CD4-positive, alpha-beta memory T cell (primary cell): ENCODE results near the gene OGFOD1. TPM values are rescaled to one million over a fixed set of nuclear protein-coding genes. Genes with fewer than 3 reads are reported as not detected.
A peak's percentile ranks its signal among the peaks of the same experiment; 100 is the strongest.

ENCODE experiments used
- CTCF ChIA-PET: fragments of 350-600 bp; sonication (Branson Sonifier 250); formaldehyde crosslinking; loops from one replicate; lab custom pipeline; 2021; ENCODE audit warnings: inconsistent platforms; ENCODE audit not compliant: partially characterized antibody; lab: Charles Lee
- POLR2A ChIA-PET: fragments of 350-600 bp; sonication (Branson Sonifier 250); formaldehyde crosslinking; loops from one replicate; lab custom pipeline; 2021; ENCODE audit not compliant: partially characterized antibody; lab: Charles Lee
- DNase-seq, 5 donors: peaks; one replicate each; pipeline versions ENCODE4 v3.0.0 to v3.0.0-alpha.2; 2020 to 2022; ENCODE audit warnings: mixed read lengths in 1 of 5
- H3K27ac ChIP-seq: one replicate; pipeline ENCODE4 v1.7.0; 2013; ENCODE audit warnings: low read depth, low read length
- H3K27me3 ChIP-seq: 2 replicates; pipeline ENCODE4 v1.7.0; 2013; ENCODE audit warnings: mild to moderate bottlenecking, low read length, moderate library complexity; ENCODE audit not compliant: insufficient read depth
- H3K36me3 ChIP-seq: 2 replicates; pipeline ENCODE4 v1.7.0; 2013; ENCODE audit warnings: mild to moderate bottlenecking, low read length, moderate library complexity; ENCODE audit not compliant: insufficient read depth
- H3K4me1 ChIP-seq: 2 replicates; pipeline ENCODE4 v1.7.0; 2013; ENCODE audit warnings: mild to moderate bottlenecking, low read length, moderate library complexity; ENCODE audit not compliant: insufficient read depth
- H3K4me3 ChIP-seq, 2 donors: one replicate each; pipeline ENCODE4 v1.7.0; 2013; ENCODE audit warnings: low read length in 2 of 2, mild to moderate bottlenecking in 1 of 2
- H3K9me3 ChIP-seq, 2 donors: one replicate each; pipeline ENCODE4 v1.7.0; 2013; ENCODE audit warnings: low read length in 2 of 2, control low read depth in 1 of 2; ENCODE audit not compliant: control insufficient read depth in 1 of 2
- H3K27ac Mint-ChIP-seq, 7 donors: one replicate each; pipeline ENCODE4 v1.8.0; 2020 to 2021; ENCODE audit warnings: mixed read lengths in 7 of 7, mild to moderate bottlenecking in 6 of 7, inconsistent platforms in 3 of 7, moderate library complexity in 3 of 7
- H3K27me3 Mint-ChIP-seq, 2 donors: one replicate each; pipeline ENCODE4 v1.8.0; 2020 to 2021; ENCODE audit warnings: mixed read lengths in 2 of 2
- H3K36me3 Mint-ChIP-seq, 2 donors: one replicate each; pipeline ENCODE4 v1.8.0; 2020 to 2021; ENCODE audit warnings: mixed read lengths in 2 of 2, inconsistent platforms in 1 of 2, mild to moderate bottlenecking in 1 of 2
- H3K4me1 Mint-ChIP-seq, 4 donors: one replicate each; pipeline ENCODE4 v1.8.0; 2020 to 2021; ENCODE audit warnings: mixed read lengths in 4 of 4, mild to moderate bottlenecking in 1 of 4
- H3K4me3 Mint-ChIP-seq, 8 donors: one replicate each; pipeline ENCODE4 v1.8.0; 2020 to 2021; ENCODE audit warnings: mixed read lengths in 8 of 8, mild to moderate bottlenecking in 7 of 8, moderate library complexity in 6 of 8, inconsistent platforms in 3 of 8
- H3K9me3 Mint-ChIP-seq, 8 donors: one replicate each; pipeline ENCODE4 v1.8.0; 2020 to 2021; ENCODE audit warnings: mixed read lengths in 8 of 8, mild to moderate bottlenecking in 5 of 8, inconsistent platforms in 3 of 8, moderate library complexity in 1 of 8
- intact Hi-C: fragments of 100-400 bp; cut with micrococcal nuclease; formaldehyde crosslinking; loops from one replicate; pipeline ENCODE4 v1.15.1; 2023
- polyA plus RNA-seq, 2 donors: library from polyadenylated mRNA; unstranded; fragments of 300-500 nt; fragmentation: Illumina TruSeq; gene quantifications; one replicate each; pipeline ENCODE4 v1.2.3, GENCODE V29; 2021
- total RNA-seq, 2 experiments: library from RNA; stranded (reverse); gene quantifications; one replicate each; pipeline ENCODE4 v1.2.3, GENCODE V29; 2021

Gene OGFOD1
- total and polyA plus RNA-seq, 4 experiments from 2014 or later = 42.7 to 151 (median 81.3) TPM

GRCh38 chr16:56426585-56426984 lies 24.8 kb upstream of the OGFOD1 start:
- Histone ChIP-seq H3K4me1 (peaks cover 29% of the 10 kb centered on the region), H3K36me3 (no peaks in the 10 kb centered on the region), H3K27ac (no peak overlapping the region), H3K4me3 (no peak overlapping the region), H3K27me3 (no peaks in the 10 kb centered on the region), H3K9me3 (no peaks in the 10 kb centered on the region)
- Mint-ChIP-seq H3K4me1 (peaks cover 25 to 36% (median 32%) of the 10 kb centered on the region in 4 donors), H3K27me3 (no peaks in the 10 kb centered on the region), H3K36me3 (peaks cover 10 to 23% of the 10 kb centered on the region in 2 donors), H3K4me3 (peak overlapping the region; percentile 51 to 85 (median 78)), H3K27ac (peak overlapping the region; percentile 10 to 95 (median 82)), H3K9me3 (no peaks in the 10 kb centered on the region)
- ChIA-PET CTCF (interaction anchor here (1.0 to 1.5 kb wide), 3 partner anchors 8 to 26 kb away, joined by 3 to 6 read pairs (median 3); partner anchors contain the start of genes NUDT21 and OGFOD1), POLR2A (interaction anchor here (2.0 kb wide), 1 partner anchor 24 kb away, joined by 7 read pairs; the partner anchor contains the start of genes NUDT21 and OGFOD1)
- intact Hi-C loops = no loop called here
- DNase-seq = no peak

- H3K4me1 ChIP-seq = peaks cover 14% of the 10 kb centered on the region
- ChIA-PET POLR2A (interaction anchor here (2.0 kb wide), 1 partner anchor 23 kb away, joined by 7 read pairs; the partner anchor contains the start of genes NUDT21 and OGFOD1), CTCF (no interaction called here)
- H3K9me3 Mint-ChIP-seq = no peaks in the 10 kb centered on the region
- H3K36me3 Mint-ChIP-seq = peaks cover 12 to 35% of the 10 kb centered on the region in 2 donors
- H3K27ac Mint-ChIP-seq = peak overlapping the region in 5 of 7 donors; percentile 32 to 80 (median 67)
- H3K27ac ChIP-seq = no peak overlapping the region
- H3K4me3 ChIP-seq = no peak overlapping the region
- H3K9me3 ChIP-seq = no peaks in the 10 kb centered on the region
- no peak overlapping the region for H3K4me3 Mint-ChIP-seq
- H3K27me3 Mint-ChIP-seq = no peaks in the 10 kb centered on the region
- no peaks in the 10 kb centered on the region for H3K27me3 ChIP-seq
- peaks cover 6% of the 10 kb centered on the region for H3K36me3 ChIP-seq
- DNase-seq = no peak
- intact Hi-C loops = no loop called here
- peaks cover 13 to 21% (median 18%) of the 10 kb centered on the region in 4 donors for H3K4me1 Mint-ChIP-seq
Measured at GRCh38 chr16:56428091-56428490, 23.3 kb upstream of the OGFOD1 start.

GRCh38 chr16:56436258-56436657 lies 15.1 kb upstream of the OGFOD1 start:
- DNase-seq = no peak
- H3K4me3 ChIP-seq = no peak overlapping the region
- peaks cover 25% of the 10 kb centered on the region for H3K36me3 ChIP-seq
- intact Hi-C loops = no loop called here
- Mint-ChIP-seq H3K4me3 (no peak overlapping the region), H3K4me1 (peaks cover 0 to 5% (median 2%) of the 10 kb centered on the region in 4 donors), H3K27me3 (no peaks in the 10 kb centered on the region), H3K36me3 (peaks cover 35 to 63% of the 10 kb centered on the region in 2 donors), H3K27ac (peak overlapping the region in 1 of 7 donors; percentile 18), H3K9me3 (no peaks in the 10 kb centered on the region)
- POLR2A ChIA-PET = no interaction called here
- CTCF ChIA-PET = no interaction called here
- no peak overlapping the region for H3K27ac ChIP-seq
- H3K4me1 ChIP-seq = no peaks in the 10 kb centered on the region
- H3K9me3 ChIP-seq = no peaks in the 10 kb centered on the region
- H3K27me3 ChIP-seq = no peaks in the 10 kb centered on the region

GRCh38 chr16:56438038-56438437 lies 13.3 kb upstream of the OGFOD1 start:
- intact Hi-C loops = no loop called here
- no peaks in the 10 kb centered on the region for H3K4me1 ChIP-seq
- peaks cover 43 to 65% of the 10 kb centered on the region in 2 donors for H3K36me3 Mint-ChIP-seq
- H3K4me3 ChIP-seq = no peak overlapping the region
- POLR2A ChIA-PET = interaction anchor here (1.4 kb wide), 1 partner anchor 14 kb away, joined by 3 read pairs; no protein-coding TSS in a partner anchor
- no peaks in the 10 kb centered on the region for H3K9me3 ChIP-seq
- no peak overlapping the region for H3K27ac ChIP-seq
- no peak for DNase-seq
- H3K27ac Mint-ChIP-seq = peak overlapping the region in 4 of 7 donors; percentile 3 to 86 (median 26)
- H3K36me3 ChIP-seq = peaks cover 19% of the 10 kb centered on the region
- CTCF ChIA-PET = interaction anchor here (1.5 kb wide), 1 partner anchor 14 kb away, joined by 3 read pairs; no protein-coding TSS in a partner anchor
- no peaks in the 10 kb centered on the region for H3K27me3 Mint-ChIP-seq
- peaks cover 0 to 10% (median 6%) of the 10 kb centered on the region in 4 donors for H3K4me1 Mint-ChIP-seq
- H3K9me3 Mint-ChIP-seq = no peaks in the 10 kb centered on the region
- no peaks in the 10 kb centered on the region for H3K27me3 ChIP-seq
- H3K4me3 Mint-ChIP-seq = no peak overlapping the region

GRCh38 chr16:56447286-56447685 lies 4.1 kb upstream of the OGFOD1 start:
- POLR2A ChIA-PET = no interaction called here

GRCh38 chr16:56448005-56448404 lies 3.3 kb upstream of the OGFOD1 start:
- Histone ChIP-seq H3K27me3 (no peaks in the 10 kb centered on the region), H3K4me3 (no peak overlapping the region), H3K4me1 (peaks cover 49% of the 10 kb centered on the region), H3K36me3 (peaks cover 3% of the 10 kb centered on the region), H3K9me3 (no peaks in the 10 kb centered on the region), H3K27ac (no peak overlapping the region)
- Mint-ChIP-seq H3K9me3 (no peaks in the 10 kb centered on the region), H3K27me3 (no peaks in the 10 kb centered on the region), H3K4me3 (peak overlapping the region in 4 of 8 donors; percentile 24 to 64 (median 39)), H3K4me1 (peaks cover 29 to 59% (median 48%) of the 10 kb centered on the region in 4 donors), H3K36me3 (peaks cover 5 to 44% of the 10 kb centered on the region in 2 donors), H3K27ac (peak overlapping the region in 6 of 7 donors; percentile 30 to 79 (median 54))
- ChIA-PET POLR2A (no interaction called here), CTCF (no interaction called here)
- intact Hi-C loops = no loop called here
- no peak for DNase-seq

More at GRCh38 chr16:56447286-56447685, 4.1 kb upstream of the OGFOD1 start:
- peak overlapping the region in 1 of 8 donors; percentile 24 for H3K4me3 Mint-ChIP-seq
- peaks cover 42% of the 10 kb centered on the region for H3K4me1 ChIP-seq
- no peaks in the 10 kb centered on the region for H3K27me3 ChIP-seq
- DNase-seq = no peak
- intact Hi-C loops = no loop called here
- H3K36me3 Mint-ChIP-seq = peaks cover 12 to 48% of the 10 kb centered on the region in 2 donors
- CTCF ChIA-PET = interaction anchor here (0.6 kb wide), 1 partner anchor 564 kb away, joined by 3 read pairs; no protein-coding TSS in a partner anchor
- peaks cover 3% of the 10 kb centered on the region for H3K36me3 ChIP-seq
- H3K27me3 Mint-ChIP-seq = no peaks in the 10 kb centered on the region
- no peak overlapping the region for H3K4me3 ChIP-seq
- no peaks in the 10 kb centered on the region for H3K9me3 ChIP-seq
- H3K27ac Mint-ChIP-seq = peak overlapping the region in 1 of 7 donors; percentile 23
- H3K27ac ChIP-seq = no peak overlapping the region
- peaks cover 25 to 54% (median 43%) of the 10 kb centered on the region in 4 donors for H3K4me1 Mint-ChIP-seq
- no peaks in the 10 kb centered on the region for H3K9me3 Mint-ChIP-seq

- peaks cover 30 to 66% (median 55%) of the 10 kb centered on the region in 4 donors for H3K4me1 Mint-ChIP-seq
Measured at GRCh38 chr16:56450275-56450985, 924 bp upstream of the OGFOD1 start.

More at GRCh38 chr16:56450275-56450985, 924 bp upstream of the OGFOD1 start:
- Mint-ChIP-seq H3K4me3 (peak overlapping the region; percentile 96 to 100 (median 99)), H3K27me3 (no peaks in the 10 kb centered on the region), H3K9me3 (no peaks in the 10 kb centered on the region), H3K27ac (peak overlapping the region; percentile 89 to 100 (median 98)), H3K36me3 (peaks cover 16 to 46% of the 10 kb centered on the region in 2 donors)
- CTCF ChIA-PET = interaction anchor here (1.0 to 1.2 kb wide), 6 partner anchors 15 to 252 kb away, joined by 3 to 6 read pairs (median 3); no protein-coding TSS in a partner anchor
- no peaks in the 10 kb centered on the region for H3K27me3 ChIP-seq
- intact Hi-C loops = loop anchor here (2.0 to 5.0 kb wide), 2 partner anchors 232 to 1284 kb away; partner anchors contain the start of genes KATNB1 and MT1X
- H3K9me3 ChIP-seq = no peaks in the 10 kb centered on the region
- H3K4me3 ChIP-seq = peak overlapping the region; percentile 54 to 95
- peaks cover 12% of the 10 kb centered on the region for H3K36me3 ChIP-seq
- peaks cover 57% of the 10 kb centered on the region for H3K4me1 ChIP-seq
- H3K27ac ChIP-seq = peak overlapping the region; percentile 73
- DNase-seq = peak in 1 of 5 donors; percentile 5
- POLR2A ChIA-PET = interaction anchor here (1.0 to 1.7 kb wide), 15 partner anchors 8 to 278 kb away, joined by 3 to 15 read pairs (median 4); partner anchors contain the start of genes AMFR, BBS2 and MT1X
